ENCODE results near the gene CST3.
A peak's percentile ranks its signal among the peaks of the same experiment; 100 is the strongest.
"Not testable (repeated sequence)": the region's sequence is repeated elsewhere in the genome, so short reads cannot be mapped to it uniquely, and the experiment has no call there.

The CST3 gene

DNA sequence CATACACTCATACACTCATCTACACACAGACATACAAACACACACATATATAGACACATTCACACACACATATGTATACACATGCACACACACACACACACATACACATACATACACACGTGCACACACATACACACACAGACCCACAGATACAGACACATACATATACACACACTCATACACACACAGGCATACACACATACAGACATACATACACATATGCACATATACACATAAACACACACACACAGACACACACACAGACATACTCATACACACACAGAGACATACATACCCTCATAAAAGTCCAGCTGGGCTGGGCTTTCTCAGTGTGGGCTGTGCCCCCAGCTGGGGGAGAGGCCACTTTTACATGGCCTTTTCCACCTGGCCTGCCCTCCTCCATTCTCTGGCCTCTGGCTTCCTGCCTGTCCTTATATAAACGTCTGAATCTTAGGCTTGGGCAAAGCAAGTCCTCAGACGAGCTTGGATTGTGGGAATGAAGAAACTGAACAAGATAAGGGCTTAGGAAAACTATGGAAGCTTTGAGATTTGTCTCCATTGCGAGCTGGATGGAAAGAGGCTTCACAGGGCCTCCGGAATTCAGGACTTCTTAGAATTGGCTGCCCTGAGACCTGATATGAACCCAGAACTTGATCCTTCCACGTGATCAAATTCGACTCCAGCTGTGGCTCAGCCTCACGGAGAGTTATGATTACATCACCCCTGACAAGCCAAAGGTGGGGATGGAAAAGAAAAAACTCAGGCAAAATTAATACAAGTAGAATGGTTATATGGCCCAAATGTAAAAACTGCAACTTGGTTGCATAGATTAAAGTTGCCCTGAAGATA is 22.5 kb upstream of the CST3 start:
- no peaks in the 10 kb centered on the region for H3K27me3 ChIP-seq
- H3K4me1 ChIP-seq: peaks cover 0 to 9% (median 4%) of the 10 kb centered on the region in 4 donors
- H3K36me3 ChIP-seq: no peaks in the 10 kb centered on the region
- H3K27ac ChIP-seq: no peak overlapping the region
- intact Hi-C loops (cut with DNase I; ENCODE audit: low total_unique reads): no loop called here
- H3K4me3 ChIP-seq: no peak overlapping the region
- no peak for DNase-seq
- TF ChIP-seq, protein P1, sequence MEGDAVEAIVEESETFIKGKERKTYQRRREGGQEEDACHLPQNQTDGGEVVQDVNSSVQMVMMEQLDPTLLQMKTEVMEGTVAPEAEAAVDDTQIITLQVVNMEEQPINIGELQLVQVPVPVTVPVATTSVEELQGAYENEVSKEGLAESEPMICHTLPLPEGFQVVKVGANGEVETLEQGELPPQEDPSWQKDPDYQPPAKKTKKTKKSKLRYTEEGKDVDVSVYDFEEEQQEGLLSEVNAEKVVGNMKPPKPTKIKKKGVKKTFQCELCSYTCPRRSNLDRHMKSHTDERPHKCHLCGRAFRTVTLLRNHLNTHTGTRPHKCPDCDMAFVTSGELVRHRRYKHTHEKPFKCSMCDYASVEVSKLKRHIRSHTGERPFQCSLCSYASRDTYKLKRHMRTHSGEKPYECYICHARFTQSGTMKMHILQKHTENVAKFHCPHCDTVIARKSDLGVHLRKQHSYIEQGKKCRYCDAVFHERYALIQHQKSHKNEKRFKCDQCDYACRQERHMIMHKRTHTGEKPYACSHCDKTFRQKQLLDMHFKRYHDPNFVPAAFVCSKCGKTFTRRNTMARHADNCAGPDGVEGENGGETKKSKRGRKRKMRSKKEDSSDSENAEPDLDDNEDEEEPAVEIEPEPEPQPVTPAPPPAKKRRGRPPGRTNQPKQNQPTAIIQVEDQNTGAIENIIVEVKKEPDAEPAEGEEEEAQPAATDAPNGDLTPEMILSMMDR (IDR thresholded peaks at IDR 0.05): no peak
- no peaks in the 10 kb centered on the region for H3K9me3 ChIP-seq

DNA sequence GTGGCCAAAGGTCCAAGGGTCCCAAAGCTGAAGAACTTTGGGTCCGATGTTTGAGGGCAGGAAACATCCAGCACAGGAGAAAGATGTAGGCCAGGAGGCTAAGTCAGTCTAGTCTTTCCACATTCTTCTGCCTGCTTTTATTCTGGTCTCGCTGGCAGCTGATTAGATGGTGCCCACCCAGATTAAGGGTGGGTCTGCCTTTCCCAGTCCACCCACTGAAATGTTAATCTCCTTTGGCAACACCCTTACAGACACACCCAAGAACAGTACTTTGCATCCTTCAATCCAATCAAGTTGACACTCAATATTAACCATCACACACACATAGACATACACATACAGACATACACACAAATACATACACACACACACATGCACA is 21.8 kb upstream of the CST3 start:
- peaks cover 0 to 11% (median 4%) of the 10 kb centered on the region in 4 donors for H3K4me1 ChIP-seq
- intact Hi-C loops (cut with DNase I; ENCODE audit: low total_unique reads); H3K27ac ChIP-seq; H3K27me3 ChIP-seq; DNase-seq; H3K9me3 ChIP-seq; H3K4me3 ChIP-seq; H3K36me3 ChIP-seq: not testable (repeated sequence)

DNA sequence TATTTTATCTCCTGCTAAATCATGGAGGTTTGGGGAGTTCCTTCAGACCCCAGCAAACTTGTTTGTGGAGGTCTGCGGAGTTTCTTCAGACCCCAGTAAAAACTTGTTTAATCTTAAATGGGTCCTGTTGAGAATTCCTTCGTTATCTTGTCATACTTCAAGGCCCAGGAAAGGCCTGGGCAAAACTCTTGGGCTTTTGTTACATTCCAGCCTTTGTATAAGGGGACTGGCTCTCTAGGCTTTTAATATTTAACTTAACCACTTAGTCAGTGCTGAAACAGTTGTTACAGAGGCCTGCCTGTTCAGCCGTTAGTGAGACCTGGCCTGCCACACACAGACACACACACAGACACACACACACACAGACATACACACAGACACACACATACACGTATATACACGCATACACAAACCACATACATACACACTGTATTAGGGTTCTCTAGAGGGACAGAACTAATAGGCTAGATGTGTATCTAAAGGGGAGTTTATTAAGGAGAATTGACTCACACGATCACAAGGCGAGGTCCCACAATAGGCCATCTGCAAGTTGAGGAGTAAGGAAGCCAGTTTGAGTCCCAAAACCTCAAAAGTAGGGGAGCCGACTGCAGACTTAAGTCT is 21.3 kb upstream of the CST3 start:
- H3K36me3 ChIP-seq: no peaks in the 10 kb centered on the region
- no peak overlapping the region for H3K27ac ChIP-seq
- H3K27me3 ChIP-seq: no peaks in the 10 kb centered on the region
- DNase-seq: no peak
- no peak overlapping the region for H3K4me3 ChIP-seq
- intact Hi-C loops (cut with DNase I; ENCODE audit: low total_unique reads): no loop called here
- no peaks in the 10 kb centered on the region for H3K9me3 ChIP-seq
- TF ChIP-seq, protein P1 (IDR thresholded peaks at IDR 0.05): no peak
- H3K4me1 ChIP-seq: peaks cover 0 to 11% (median 4%) of the 10 kb centered on the region in 4 donors

DNA sequence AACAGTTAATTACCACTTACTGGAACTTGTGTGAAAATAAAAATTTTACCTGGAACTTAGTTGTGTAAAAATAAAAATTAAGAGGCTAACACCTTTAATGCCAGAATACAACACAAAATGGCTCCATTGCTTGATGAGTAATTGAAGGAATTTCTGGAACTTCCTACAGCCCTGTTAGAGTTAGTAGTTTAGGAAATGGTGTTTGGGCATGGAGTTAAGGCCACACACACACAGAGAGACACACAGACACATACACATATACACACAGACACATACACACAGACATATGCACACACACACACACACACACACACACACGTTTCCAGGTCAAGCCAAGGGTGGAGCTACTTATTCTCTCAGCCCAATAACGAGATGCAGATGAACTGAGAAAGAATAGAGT is 20.6 kb upstream of the CST3 start:
- H3K4me3 ChIP-seq: no peak overlapping the region
- no peaks in the 10 kb centered on the region for H3K36me3 ChIP-seq
- DNase-seq: no peak
- no peaks in the 10 kb centered on the region for H3K9me3 ChIP-seq
- TF ChIP-seq, protein P1 (IDR thresholded peaks at IDR 0.05): no peak
- H3K4me1 ChIP-seq: peaks cover 0 to 11% (median 4%) of the 10 kb centered on the region in 4 donors
- no peaks in the 10 kb centered on the region for H3K27me3 ChIP-seq
- no peak overlapping the region for H3K27ac ChIP-seq
- intact Hi-C loops (cut with DNase I; ENCODE audit: low total_unique reads): no loop called here

DNA sequence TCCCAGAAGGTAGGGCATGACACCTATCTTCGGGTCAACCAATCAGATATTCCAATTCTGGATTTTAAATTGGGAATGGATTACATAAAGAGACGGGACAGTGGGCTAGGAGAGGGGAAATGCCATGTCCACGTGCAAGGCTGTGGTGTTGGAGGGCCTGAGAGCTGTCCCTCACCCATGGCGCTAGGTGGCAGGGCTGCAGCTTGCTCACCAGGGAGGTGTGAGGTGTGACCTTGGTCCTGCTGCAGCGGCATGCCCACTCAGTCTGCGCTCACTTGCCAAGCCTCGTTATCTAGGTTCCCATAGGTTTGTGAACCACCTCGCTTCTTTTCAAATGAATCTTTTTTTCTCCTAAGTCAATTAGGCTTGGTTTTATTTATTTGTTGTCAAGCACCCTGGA is 19.4 kb upstream of the CST3 start:
- H3K4me3 ChIP-seq: no peak overlapping the region
- no peak for DNase-seq
- TF ChIP-seq, protein P1 (IDR thresholded peaks at IDR 0.05): no peak
- no peaks in the 10 kb centered on the region for H3K36me3 ChIP-seq
- H3K27me3 ChIP-seq: no peaks in the 10 kb centered on the region
- H3K27ac ChIP-seq: no peak overlapping the region
- H3K9me3 ChIP-seq: no peaks in the 10 kb centered on the region
- intact Hi-C loops (cut with DNase I; ENCODE audit: low total_unique reads): no loop called here
- peaks cover 0 to 11% (median 4%) of the 10 kb centered on the region in 4 donors for H3K4me1 ChIP-seq

DNA sequence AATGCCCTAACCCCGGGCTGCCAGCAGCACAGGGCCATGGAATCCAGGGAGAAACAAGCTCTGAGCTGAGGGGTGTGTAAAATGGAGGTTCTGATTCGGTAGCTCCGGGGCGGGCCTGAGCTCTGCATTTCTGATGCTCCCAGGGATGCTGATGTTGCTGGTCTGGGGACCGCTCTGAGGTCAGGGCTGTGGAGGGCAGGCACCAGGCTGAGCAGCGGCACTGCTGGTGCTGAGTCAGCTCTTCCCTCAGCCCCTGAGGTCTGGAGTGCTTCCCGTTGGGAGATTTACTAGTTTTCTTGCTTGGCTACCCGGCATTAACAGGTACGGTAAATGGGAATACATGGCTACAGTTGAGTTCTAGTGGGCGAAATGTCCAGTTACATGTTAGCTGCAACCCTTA is 18.6 kb upstream of the CST3 start:
- TF ChIP-seq, protein P1 (IDR thresholded peaks at IDR 0.05): no peak
- H3K27ac ChIP-seq: peak overlapping the region in 1 of 2 donors; percentile 40
- H3K4me3 ChIP-seq: no peak overlapping the region
- no peaks in the 10 kb centered on the region for H3K9me3 ChIP-seq
- no peaks in the 10 kb centered on the region for H3K27me3 ChIP-seq
- no peak for DNase-seq
- intact Hi-C loops (cut with DNase I; ENCODE audit: low total_unique reads): no loop called here
- peaks cover 0 to 11% (median 4%) of the 10 kb centered on the region in 4 donors for H3K4me1 ChIP-seq
- no peaks in the 10 kb centered on the region for H3K36me3 ChIP-seq

All from tibial artery (tissue), 4 donors.